Ecto neural progenitor cell (in vitro differentiated cells): Measurements from ENCODE around the gene SLC12A8.
A peak's percentile ranks its signal among the peaks of the same experiment; 100 is the strongest.

Source experiments
- DNase-seq: peaks from one replicate; pipeline ENCODE4 v3.0.0-alpha.2; 2018; ENCODE audit warnings: low spot score

Gene SLC12A8

GRCh38 chr3:125073390-125073905 lies 139.1 kb downstream of the SLC12A8 start:
- no peak for DNase-seq

- no peak for DNase-seq
Observed at GRCh38 chr3:125072749-125073389, 139.7 kb downstream of the SLC12A8 start.

GRCh38 chr3:125072301-125072700 lies 140.2 kb downstream of the SLC12A8 start:
- DNase-seq, result no peak

GRCh38 chr3:125069968-125070745 lies 142.4 kb downstream of the SLC12A8 start:
- no peak for DNase-seq

- DNase-seq, result no peak
Observed at GRCh38 chr3:125069452-125069851, 143.1 kb downstream of the SLC12A8 start.

GRCh38 chr3:125068265-125068664 lies 144.3 kb downstream of the SLC12A8 start:
- DNase-seq, result no peak

GRCh38 chr3:125067225-125067624 lies 145.3 kb downstream of the SLC12A8 start:
- no peak for DNase-seq

GRCh38 chr3:125062904-125063618 lies 149.5 kb downstream of the SLC12A8 start:
- DNase-seq, result no peak

- DNase-seq, result no peak
Observed at GRCh38 chr3:125061646-125062045, 150.9 kb downstream of the SLC12A8 start.

- no peak for DNase-seq
Observed at GRCh38 chr3:125061170-125061569, 151.4 kb downstream of the SLC12A8 start.

GRCh38 chr3:125059488-125060245 lies 152.9 kb downstream of the SLC12A8 start:
- no peak for DNase-seq

- DNase-seq, result no peak
Observed at GRCh38 chr3:125058959-125059358, 153.6 kb downstream of the SLC12A8 start.

- DNase-seq, result no peak
Observed at GRCh38 chr3:125058529-125058928, 154.0 kb downstream of the SLC12A8 start.

- no peak for DNase-seq
Observed at GRCh38 chr3:125057186-125057850, 155.2 kb downstream of the SLC12A8 start.

GRCh38 chr3:125055913-125056745 lies 156.4 kb downstream of the SLC12A8 start, which contains the start of gene HEG1:
Gene HEG1, minus strand, starts transcription at chr3:125055997. Its CDS starts 107 bp downstream, at chr3:125055890.
- DNase-seq, result peak; percentile 89

GRCh38 chr3:125055331-125055912 lies 157.1 kb downstream of the SLC12A8 start:
- peak; percentile 66 for DNase-seq

- DNase-seq, result no peak
Observed at GRCh38 chr3:125054449-125055329, 157.9 kb downstream of the SLC12A8 start.

GRCh38 chr3:125054062-125054448 lies 158.5 kb downstream of the SLC12A8 start:
- no peak for DNase-seq

GRCh38 chr3:125053304-125053699 lies 159.2 kb downstream of the SLC12A8 start:
- no peak for DNase-seq
